ENCODE results near the gene TICRR. TPM values are rescaled to one million over a fixed set of nuclear protein-coding genes. Genes with fewer than 3 reads are reported as not detected.

The TICRR gene
- total RNA-seq, 2 donors from 2014 or later = 21.9 to 27.2 TPM

GRCh38 chr15:89566181-89566580 is 9.1 kb upstream of the TICRR start:
- Histone ChIP-seq H3K4me1 (ENCODE audit: control insufficient read depth, insufficient read depth, low read length) (no peaks in the 10 kb centered on the region), H3K36me3 (ENCODE audit: control insufficient read depth, insufficient read depth, low read length) (no peaks in the 10 kb centered on the region), H3K9ac (ENCODE audit: extremely low read depth, low read length, poor library complexity, severe bottlenecking) (no peak overlapping the region), H3K27me3 (ENCODE audit: control insufficient read depth, insufficient read depth, low read length, poor library complexity, severe bottlenecking) (no peaks in the 10 kb centered on the region), H3K27ac (ENCODE audit: low read depth, low read length) (no peak overlapping the region), H3K4me3 (ENCODE audit: low read length) (no peak overlapping the region), H3K9me3 (ENCODE audit: control insufficient read depth, low read length) (no peaks in the 10 kb centered on the region)
- Mint-ChIP-seq H3K9me3 (peaks cover 10% of the 10 kb centered on the region), H3K27me3 (ENCODE audit: insufficient read depth) (peaks cover 6% of the 10 kb centered on the region), H3K4me3 (no peak overlapping the region), H3K36me3 (ENCODE audit: low read depth) (no peaks in the 10 kb centered on the region), H3K4me1 (no peaks in the 10 kb centered on the region), H3K27ac (no peak overlapping the region)
- WGBS, 2 experiments (ENCODE audit: insufficient coverage in 1 of 2, insufficient read length in 1 of 2) = 69 to 88% methylated on average over 4 to 7 of the region's 7 CpGs
- no peak for TF ChIP-seq CTCF (conservative IDR thresholded peaks at IDR 0.05)
- DNase-seq = no peak

DNA sequence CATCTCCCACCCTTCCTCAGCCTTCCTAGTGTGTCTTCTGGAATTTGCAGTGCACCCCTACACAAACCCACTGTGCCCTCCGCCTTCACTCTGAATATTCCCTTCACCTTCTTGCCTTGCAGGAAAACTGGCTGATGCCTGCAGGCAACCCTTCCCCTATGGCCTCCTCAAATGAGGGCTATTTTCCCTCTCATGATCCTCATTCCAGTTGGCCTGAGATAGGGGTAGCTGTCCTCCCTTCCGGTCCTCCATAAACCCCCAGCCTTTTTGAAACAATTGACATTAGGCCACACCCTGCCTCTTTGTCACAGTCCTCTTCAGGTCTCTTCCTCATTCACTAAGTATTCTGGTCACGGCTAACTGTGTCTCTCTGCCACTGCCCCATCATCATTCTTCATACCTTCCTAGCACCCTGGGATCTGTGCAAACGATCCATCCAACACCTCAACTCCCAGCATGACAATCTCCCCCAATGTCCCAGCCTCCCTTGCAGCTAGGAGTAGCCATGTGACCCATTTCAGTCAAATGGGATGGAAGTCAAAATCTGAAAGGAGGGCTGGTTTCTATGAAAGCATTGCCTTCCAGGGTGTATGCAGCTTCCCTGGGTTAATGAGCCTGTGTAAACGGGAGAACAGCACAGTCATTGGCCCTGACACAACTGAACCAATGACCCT is 8.5 kb upstream of the TICRR start:
- no peak for DNase-seq
- Histone ChIP-seq H3K27me3 (ENCODE audit: control insufficient read depth, insufficient read depth, low read length, poor library complexity, severe bottlenecking) (no peaks in the 10 kb centered on the region), H3K9me3 (ENCODE audit: control insufficient read depth, low read length) (no peaks in the 10 kb centered on the region), H3K36me3 (ENCODE audit: control insufficient read depth, insufficient read depth, low read length) (no peaks in the 10 kb centered on the region), H3K4me1 (ENCODE audit: control insufficient read depth, insufficient read depth, low read length) (no peaks in the 10 kb centered on the region), H3K27ac (ENCODE audit: low read depth, low read length) (no peak overlapping the region), H3K4me3 (ENCODE audit: low read length) (no peak overlapping the region), H3K9ac (ENCODE audit: extremely low read depth, low read length, poor library complexity, severe bottlenecking) (no peak overlapping the region)
- WGBS, 2 experiments (ENCODE audit: insufficient coverage in 1 of 2, insufficient read length in 1 of 2) = 89 to 94% methylated on average over 2 to 5 of the region's 5 CpGs
- TF ChIP-seq CTCF (conservative IDR thresholded peaks at IDR 0.05) = no peak
- H3K36me3 Mint-ChIP-seq (ENCODE audit: low read depth) = no peaks in the 10 kb centered on the region
- H3K4me3 Mint-ChIP-seq = no peak overlapping the region
- H3K4me1 Mint-ChIP-seq = no peaks in the 10 kb centered on the region
- peaks cover 10% of the 10 kb centered on the region for H3K9me3 Mint-ChIP-seq
- no peak overlapping the region for H3K27ac Mint-ChIP-seq
- peaks cover 6% of the 10 kb centered on the region for H3K27me3 Mint-ChIP-seq (ENCODE audit: insufficient read depth)

DNA sequence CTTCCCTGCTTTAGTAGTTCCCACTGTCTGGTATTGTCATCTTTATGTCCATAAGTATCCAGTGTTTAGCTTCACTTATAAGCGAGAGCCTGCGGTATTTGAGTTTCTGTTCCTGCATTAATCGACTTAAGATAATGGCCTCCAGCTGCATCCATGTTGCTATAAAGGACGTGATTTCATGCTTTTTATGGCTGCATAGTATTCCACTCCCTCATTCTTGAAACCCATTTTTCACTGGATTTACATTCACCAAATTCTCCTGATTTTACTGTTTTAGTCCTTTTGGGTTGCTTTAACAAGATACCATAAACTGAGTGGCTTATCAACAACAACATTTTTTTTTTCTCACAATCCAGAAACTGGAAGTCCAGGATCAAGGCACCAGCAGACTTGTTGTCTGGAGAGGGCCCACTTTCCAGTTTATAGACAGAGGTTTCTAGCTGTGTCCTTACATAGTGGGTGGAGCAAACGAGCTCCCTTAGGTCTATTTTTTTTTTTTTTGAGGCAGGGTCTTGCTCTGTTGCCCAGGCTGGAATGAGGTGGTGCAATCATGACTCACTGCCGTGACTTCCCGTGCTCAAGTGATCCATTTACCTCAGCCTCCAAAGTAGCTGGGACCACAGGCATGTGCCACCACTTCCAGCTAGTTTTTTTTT is 6.1 kb upstream of the TICRR start:
- Mint-ChIP-seq H3K27ac (no peak overlapping the region), H3K27me3 (ENCODE audit: insufficient read depth) (peaks cover 8% of the 10 kb centered on the region), H3K9me3 (peaks cover 10% of the 10 kb centered on the region), H3K4me1 (no peaks in the 10 kb centered on the region), H3K36me3 (ENCODE audit: low read depth) (no peaks in the 10 kb centered on the region), H3K4me3 (no peak overlapping the region)
- no peaks in the 10 kb centered on the region for H3K9me3 ChIP-seq (ENCODE audit: control insufficient read depth, low read length)
- no peak overlapping the region for H3K4me3 ChIP-seq (ENCODE audit: low read length)
- H3K27ac ChIP-seq (ENCODE audit: low read depth, low read length) = no peak overlapping the region
- no peaks in the 10 kb centered on the region for H3K36me3 ChIP-seq (ENCODE audit: control insufficient read depth, insufficient read depth, low read length)
- WGBS, 2 experiments (ENCODE audit: insufficient coverage in 1 of 2, insufficient read length in 1 of 2) = 86 to 87% methylated on average over 7 of the region's 7 CpGs
- no peak overlapping the region for H3K9ac ChIP-seq (ENCODE audit: extremely low read depth, low read length, poor library complexity, severe bottlenecking)
- H3K27me3 ChIP-seq (ENCODE audit: control insufficient read depth, insufficient read depth, low read length, poor library complexity, severe bottlenecking) = no peaks in the 10 kb centered on the region
- no peak for TF ChIP-seq CTCF (conservative IDR thresholded peaks at IDR 0.05)
- H3K4me1 ChIP-seq (ENCODE audit: control insufficient read depth, insufficient read depth, low read length) = no peaks in the 10 kb centered on the region
- no peak for DNase-seq

All from endodermal cell (in vitro differentiated cells).